GM18873 (cell line): ENCODE measurements around the gene FANCC.
A peak's percentile ranks its signal among the peaks of the same experiment; 100 is the strongest.

Source experiments
- ATAC-seq: cut with Tn5 transposase; IDR thresholded peaks from one replicate; pipeline ENCODE4 v1.9.1; 2021; ENCODE audit warnings: mild to moderate bottlenecking, moderate library complexity, moderate number of reproducible peaks; ENCODE audit not compliant: unreplicated experiment, low FRiP score

The FANCC gene, protein sequence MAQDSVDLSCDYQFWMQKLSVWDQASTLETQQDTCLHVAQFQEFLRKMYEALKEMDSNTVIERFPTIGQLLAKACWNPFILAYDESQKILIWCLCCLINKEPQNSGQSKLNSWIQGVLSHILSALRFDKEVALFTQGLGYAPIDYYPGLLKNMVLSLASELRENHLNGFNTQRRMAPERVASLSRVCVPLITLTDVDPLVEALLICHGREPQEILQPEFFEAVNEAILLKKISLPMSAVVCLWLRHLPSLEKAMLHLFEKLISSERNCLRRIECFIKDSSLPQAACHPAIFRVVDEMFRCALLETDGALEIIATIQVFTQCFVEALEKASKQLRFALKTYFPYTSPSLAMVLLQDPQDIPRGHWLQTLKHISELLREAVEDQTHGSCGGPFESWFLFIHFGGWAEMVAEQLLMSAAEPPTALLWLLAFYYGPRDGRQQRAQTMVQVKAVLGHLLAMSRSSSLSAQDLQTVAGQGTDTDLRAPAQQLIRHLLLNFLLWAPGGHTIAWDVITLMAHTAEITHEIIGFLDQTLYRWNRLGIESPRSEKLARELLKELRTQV

DNA sequence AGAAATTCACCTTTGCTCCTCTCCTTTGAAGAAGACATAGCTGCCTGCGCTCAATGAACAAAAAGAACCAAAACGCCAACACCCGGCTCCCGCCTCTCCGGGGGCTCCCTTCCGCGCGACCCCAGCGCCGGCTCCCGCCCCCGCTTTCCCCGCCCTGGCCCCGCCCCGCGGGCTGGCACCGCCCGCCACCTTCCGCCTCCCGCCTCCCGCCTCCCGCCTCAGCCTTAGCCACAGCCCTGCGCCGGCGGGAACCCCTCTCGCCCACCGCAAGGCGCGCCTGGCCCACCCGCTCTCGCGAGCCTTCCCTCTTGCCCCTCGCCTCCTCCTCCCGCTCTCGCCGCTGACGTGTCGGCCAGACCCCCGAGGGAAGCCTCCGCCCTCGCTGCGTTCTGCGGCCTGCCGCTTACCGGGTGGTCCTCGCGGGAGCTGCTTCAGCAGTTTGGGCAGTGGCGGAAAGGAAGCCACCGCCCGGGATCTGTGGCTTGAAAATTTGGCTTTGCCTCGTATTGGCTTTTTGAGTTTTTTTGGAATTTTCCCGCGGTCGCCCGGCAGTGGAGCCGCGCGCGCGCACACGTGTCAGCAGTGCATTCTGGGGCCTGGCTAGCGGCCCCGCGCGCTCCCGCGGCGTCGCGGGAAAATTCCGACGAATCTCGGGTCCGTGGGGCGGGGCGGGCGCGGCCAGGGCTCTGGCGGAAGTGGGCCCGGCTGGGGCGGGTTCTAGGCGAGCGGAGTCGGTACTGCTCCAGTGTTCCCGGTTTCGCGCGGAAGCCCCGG lies at the start of gene FANCC:
Gene FANCC (minus strand): TSS at position 591 of the 774 bp plus-strand sequence. CDS start 68,418 bp downstream, outside the sequence.
- peak; percentile 52 for ATAC-seq

DNA sequence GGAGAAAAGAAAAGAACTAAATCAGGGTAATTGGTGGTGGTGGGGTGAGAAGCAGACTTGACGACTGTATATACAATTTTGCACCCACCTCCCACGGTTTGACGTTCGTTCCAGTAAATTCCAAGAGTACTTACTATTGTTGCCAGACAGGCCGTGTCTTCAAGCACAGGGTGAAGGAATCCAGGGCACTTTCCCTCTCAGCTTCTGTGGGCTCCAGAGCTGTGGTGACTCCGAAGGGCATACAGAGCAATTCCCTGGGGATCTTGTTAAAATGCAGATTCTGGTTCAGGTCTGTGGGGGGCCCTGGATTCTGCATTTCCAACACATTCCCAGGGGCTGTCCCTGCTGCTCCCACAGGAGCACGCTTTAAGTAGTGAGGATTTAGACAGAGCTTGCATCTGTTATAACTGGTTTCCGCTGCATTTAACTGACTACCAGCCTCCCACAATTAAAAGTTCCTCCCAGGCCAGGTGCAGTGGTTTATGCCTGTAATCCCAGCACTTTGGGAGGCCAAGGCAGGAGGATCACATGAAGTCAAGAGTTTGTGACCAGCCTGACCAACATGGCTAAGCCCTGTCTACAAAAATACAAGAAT lies 49.3 kb upstream of the FANCC start:
- ATAC-seq = no peak

DNA sequence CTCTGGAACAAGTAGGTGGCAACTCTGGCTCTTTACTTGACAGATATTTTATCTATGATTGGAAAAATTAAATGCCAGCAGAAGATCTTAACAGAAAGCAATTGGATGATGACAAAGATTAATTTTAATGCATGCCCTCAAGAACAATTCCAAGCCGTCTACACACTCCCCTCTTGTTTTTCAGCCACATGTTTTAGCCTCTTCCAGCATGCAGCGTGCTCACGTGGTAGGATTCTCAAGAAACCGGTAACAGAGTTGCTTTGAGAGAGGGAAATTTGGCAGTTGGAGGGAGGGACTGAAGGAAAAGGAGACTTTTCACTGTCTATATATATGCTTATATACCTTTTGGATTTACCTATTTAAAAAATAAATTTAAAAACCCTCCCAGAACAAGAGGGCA lies 48.3 kb upstream of the FANCC start:
- no peak for ATAC-seq

DNA sequence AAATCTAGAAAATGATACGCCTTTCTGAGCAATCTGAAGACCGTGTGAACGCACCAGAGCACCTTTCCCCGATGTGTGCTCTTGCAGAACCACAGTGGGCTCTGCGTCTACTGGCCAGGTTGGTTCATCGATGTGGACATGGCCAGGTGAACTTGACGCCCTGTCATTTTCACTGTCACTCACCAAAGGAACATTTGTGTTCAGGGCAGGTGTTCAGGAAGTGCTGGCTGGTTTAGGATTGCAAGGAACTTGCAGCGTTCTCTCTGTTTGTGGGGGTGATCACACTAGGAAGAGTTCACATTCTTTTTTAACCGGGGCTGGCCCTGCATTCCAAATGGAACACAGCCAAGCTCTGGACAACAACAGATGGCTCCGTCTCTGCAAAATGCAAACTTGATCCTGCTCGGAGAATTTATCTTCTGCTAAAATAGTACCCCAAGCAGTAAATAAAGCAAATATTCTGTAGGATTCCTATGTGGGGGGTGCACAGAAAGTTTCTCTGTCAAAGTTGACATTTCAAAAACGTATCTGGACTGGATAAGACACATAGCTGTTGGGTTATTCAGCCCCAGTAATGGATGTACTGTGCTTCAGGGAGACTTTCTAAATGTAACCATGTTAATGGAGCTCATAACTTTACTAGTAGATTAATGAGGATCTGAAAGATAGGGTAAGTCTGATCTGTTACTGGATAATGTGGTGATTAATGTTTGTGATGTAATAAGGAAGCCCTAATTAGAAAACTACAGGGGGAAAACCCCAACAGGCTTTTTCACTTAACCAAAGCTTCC lies 45.7 kb upstream of the FANCC start:
- no peak for ATAC-seq

DNA sequence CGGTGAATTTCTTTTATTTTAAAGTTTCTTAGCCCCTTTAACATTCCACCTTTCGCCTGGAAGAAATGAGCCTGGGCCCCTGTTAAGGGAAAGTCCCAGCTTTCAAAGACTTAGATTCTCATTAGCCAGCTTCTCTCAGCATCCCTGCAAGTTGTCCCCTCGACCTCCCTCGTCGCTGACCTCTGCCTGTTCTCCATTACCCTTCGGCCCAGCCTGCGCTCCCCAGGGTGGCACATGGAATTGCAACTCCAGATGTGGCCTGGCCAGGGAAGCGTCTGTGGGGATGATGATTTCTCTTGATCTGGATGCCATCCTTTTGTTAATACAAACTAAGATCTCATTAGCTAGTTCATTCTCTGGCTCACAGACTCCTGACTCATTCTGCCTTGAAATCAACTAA lies 43.4 kb upstream of the FANCC start:
- ATAC-seq = no peak

DNA sequence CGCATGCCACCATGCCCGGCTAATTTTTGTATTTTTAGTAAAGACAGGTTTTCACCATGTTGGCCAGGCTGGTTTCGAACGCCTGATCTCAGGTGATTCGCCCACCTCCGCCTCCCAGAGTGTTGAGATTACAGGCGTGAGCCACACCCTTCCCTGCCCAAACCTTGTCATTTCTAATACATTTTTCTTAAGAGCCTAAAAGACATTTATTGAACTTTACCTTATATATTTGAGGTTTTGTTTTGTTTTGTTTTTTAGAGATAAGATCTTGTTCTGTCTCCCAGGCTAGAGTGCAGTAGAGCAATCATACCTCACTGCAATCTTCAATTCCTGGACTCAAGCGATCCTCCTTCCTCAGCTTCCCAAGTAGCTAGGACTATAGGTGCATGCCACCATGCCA lies 39.8 kb upstream of the FANCC start:
- ATAC-seq = no peak

DNA sequence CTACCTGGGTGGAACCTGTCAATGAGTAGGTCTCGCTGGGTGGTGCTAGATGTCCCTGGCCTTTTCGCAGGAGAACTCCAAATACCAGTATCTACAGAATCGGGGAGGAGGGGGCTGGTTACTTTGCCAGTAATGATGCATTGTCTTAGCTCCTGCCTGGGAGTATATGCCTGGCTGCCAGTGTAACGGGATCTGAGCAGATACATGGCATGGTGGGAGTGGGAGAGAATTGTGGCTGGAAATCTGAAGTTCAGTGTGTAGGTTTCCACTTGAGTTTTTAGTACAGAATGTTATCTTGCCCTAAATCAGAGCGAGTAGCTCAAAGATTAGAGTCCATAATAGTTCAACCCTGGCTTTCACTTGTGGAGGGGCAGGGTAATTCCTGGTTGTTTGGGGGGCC lies 38.0 kb upstream of the FANCC start:
- no peak for ATAC-seq

DNA sequence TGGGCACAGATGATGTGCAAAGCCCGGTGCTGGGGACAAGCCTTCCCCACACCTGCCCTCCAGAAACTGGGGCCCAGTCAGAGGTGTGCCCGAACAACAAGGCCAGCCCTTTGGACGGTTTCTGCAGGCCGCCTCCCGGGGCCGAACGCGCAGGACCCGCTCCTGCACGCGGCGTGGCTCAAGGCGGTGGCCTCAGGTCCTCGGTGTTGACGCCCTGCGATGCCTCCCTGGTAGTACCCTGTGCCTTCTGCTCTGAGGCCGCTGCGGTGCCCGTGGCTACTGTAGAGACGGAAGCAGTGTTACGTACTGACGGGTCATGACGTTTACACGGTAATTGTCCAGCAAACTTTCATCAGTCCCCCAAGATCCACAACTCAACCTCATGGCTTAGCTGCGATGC lies 33.5 kb upstream of the FANCC start:
- no peak for ATAC-seq

DNA sequence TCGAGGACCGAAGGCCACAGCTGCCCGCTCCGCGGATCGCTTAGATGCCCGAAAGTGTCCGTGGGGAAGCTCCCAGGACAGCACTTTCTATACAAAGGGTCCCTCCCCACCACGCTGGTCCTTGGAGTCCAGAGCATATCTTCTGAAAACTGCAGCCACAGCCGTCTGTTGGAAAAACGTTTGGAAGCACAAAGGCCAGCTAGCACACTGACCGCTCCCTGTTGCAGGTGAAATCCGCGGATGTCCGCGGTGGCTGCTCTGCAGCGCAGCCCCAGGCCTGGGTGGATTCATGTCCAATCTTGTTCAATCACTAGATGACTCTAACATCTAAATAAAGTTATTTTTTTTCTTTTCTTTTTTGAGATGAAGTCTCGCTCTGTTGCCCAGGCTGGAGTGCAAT lies 32.8 kb upstream of the FANCC start:
- ATAC-seq = no peak

DNA sequence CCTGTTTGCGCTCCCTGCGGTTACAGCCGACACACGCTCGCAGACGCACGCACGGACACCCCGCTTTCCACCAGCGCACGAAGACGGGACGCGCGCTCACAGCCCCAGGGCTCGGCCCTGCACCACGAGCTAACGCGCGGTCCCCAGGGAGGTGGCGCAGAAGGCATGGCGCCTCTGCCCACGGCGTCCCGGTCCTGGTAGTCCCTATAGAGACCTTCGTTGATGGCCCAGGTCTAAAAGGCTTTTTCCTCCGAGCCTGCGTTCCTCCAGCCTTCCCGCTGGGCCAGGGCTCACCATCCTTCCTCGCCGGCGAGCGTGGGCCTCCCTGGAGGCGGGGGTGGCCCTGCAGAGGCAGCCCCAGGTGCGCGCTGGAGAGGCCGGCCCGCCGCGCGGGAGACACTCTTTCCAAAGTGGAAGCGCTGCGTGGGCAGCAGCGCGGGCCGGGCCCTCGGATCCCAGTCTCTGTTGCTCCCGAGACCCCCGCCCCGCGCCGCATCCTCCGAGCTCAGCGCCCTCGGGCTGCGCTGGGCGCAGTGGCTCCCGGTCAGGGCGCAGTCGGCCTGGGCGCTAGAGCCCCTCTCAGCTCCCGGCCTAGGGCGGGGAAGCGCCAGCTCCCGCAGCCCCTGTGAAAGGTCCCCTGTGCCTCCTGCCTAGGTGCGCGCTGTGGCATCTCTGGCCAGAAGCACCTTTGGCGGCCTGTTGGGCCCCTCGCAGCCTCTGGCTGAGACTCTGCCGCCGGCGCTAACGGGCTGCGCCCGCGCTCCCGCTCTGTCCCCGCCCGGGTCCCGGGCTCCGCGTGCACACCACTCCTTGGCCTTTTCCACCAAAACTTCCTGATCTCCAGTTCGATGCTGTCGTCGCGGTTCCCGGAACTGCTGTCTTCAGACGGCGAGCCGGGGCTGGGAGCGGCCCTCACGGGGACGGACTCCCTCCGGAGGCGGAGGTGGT lies 31.9 kb upstream of the FANCC start:
- no peak for ATAC-seq

DNA sequence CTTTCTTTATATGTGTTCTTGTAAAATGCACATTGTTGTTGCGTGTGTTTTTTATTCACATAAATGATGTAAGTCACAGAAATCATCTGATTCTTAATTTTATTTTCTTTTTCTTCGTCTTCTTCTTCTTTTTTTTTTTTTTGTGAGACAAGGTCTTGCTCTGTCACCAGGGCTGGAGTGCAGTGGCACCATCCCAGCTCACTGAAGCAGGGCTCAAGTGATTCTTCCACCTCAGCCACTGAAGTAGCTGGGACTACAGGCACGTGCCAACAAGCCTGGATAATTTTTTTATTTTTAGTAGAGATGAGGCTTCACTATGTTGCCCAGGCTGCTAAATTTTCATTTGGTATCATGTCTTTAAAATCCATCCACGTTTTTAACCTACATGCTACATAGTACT lies 28.5 kb upstream of the FANCC start:
- no peak for ATAC-seq

DNA sequence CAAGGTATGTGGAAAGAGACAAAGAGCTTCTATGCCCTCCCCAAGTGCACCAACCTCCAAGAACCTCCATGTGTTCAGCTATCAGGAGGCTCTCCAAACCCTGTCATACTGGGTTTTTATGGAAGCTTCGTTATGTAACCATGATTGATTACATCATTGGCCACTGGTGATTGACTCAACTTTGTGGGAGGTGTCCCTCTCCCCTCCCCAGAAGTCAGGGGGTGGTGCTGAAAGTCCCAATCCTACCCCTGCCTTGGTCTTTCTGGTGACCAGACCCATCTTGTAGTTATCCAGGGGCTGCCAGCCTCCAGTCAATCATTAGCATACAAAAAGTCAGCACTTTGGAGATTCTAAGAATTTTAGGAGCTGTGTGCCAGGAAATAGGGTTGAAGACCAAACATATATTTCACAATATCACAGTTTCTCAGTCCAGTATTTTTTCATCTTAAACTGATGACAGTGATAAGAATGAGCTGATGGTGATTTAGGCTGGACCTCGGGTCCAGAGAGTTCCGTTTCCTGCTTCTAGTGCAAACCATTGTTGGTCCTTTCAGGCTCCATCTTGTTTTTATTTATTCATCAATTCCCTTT lies 27.3 kb upstream of the FANCC start:
- ATAC-seq = no peak

DNA sequence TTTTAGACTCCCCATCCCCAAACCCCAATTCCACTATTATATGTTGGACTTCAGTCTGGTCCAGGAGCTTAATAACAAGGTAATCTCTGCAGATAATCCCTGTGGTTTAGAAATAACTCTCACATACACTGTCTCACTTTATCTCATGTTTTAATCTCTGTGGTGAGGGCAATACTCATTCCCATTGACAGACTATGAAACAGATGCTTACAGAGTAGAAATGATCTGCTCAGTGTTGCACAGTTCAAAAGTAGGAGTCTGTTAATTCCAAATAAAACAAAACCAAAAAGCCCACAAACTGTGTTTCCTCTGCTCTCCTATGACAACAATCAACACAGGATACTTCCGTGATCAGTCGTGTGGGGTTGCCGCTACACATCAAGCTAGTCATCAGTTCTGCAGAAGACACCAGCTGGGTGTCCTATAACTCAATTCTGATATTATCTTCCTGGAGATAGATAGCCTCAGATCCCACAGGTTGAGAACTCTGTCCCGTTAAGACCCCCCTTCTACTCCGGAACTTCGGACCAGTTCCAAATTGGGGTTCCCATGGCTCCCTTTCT lies 26.3 kb upstream of the FANCC start:
- no peak for ATAC-seq

DNA sequence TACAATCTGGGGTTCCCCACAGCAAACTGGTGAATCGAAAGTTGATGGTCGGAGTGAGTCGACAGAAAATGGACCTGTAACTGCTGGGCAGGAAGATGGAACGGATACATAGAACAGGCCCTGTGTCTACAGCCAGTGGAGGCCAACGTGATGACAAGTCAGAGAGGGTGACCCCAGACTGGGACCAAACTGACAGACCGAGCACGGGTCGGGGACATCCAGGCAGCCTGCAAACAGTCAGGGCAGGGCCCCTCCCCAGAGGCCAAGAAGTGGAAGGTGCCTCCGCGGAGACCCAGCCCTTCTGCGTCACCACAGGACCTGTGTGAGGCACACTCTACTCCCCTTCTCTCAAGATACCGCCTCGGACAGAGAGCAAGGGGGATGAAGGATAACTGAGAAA lies 25.1 kb upstream of the FANCC start:
- no peak for ATAC-seq

DNA sequence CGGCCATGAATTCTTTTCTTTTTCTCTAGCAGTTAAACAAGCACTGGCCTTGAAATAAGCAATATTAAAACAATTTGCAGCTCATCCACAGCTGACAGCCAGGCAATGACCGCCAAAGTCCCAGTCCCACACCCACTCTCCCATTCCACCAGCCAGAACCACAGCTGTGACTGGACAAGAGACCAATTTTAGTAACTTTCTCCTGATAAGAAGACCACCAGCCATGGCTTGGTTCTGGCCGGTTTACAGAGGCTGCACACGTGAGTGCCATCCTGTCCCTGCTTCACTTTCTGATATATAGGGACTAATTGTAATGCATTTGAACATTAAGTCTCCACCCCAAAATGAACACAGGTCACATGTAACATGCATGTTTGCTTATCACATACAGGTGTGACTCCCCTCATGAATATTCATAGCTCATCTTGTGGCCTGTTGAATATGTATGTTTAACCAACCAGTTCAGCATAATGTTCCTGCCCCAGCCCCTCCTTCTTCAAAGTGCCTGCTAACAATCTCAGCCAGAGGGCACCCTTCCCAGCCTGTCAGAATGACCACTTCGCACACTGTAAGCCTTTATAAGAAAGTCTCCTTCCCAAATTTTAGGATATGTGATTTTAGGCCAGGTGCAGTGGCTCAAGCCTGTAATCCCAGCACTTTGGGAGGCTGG lies 23.9 kb upstream of the FANCC start:
- ATAC-seq = no peak

DNA sequence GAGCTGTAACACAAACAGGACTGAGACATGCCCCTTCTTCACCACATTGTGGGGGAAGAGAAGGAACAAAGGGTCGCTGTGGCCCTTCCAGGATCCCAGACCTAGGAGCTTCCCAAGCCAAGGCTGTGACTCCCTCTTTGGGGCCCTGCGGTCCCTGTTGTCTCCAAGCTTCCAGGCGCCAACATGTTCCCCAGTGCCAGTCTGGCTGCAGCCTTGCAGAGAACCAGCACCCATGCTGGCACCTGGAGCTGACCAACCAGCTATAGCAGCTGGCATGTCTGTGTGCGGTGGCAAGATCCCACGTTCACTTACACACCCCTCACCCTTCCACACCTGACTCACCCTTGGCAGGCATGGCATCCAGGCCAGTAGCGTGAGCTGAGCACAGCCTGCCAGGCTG lies 20.7 kb upstream of the FANCC start:
- ATAC-seq = no peak

DNA sequence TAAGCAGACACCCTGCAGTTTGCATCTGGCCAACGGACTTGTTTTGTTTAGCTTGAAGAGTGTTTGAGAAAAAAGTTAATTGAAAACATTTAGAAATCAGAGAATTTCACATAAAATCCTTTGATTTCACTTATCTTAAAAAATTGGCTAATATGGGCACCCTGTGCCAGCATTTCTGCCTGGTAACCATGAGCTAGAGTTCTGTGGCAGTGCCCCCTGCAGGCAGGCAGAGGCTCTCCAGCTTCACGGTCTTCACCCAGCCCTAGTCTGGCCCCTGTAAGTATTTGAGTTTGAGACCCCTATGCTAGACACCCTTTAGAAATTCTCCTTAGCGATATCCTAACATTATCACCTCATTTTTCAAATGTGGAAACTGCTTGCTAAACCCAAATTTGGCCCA lies 18.8 kb upstream of the FANCC start:
- no peak for ATAC-seq

DNA sequence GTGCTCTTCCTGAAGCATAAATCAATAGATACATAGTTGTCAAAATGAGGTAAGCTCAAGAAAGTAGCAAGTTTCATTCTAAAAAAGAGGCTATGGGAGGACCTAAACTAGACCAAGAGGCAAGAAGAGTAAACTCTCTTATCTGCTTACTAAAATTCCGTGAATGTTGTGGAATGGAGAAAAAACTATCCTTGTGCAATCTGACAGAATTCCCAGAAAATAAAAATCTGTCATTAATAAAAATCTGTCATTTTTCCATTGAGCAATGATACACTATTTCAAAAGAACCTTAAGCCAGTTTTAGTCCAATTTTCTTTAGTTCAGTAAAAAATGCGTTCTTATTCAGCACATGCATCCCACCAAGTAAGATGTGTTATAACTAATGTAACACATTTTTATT lies 15.9 kb upstream of the FANCC start:
- ATAC-seq = no peak
